Upper lobe of right lung (tissue), 1 donor: Measurements from ENCODE around the gene ABCA3. TPM values are rescaled to one million over a fixed set of nuclear protein-coding genes. Genes with fewer than 3 reads are reported as not detected.

Experiments
- ATAC-seq: fragments of 200-7000 bp; cut with Tn5 transposase; one replicate; pipeline ENCODE4 v1.9.1; 2020; ENCODE audit warnings: mild to moderate bottlenecking, moderate library complexity
- DNase-seq: peaks from one replicate; pipeline ENCODE4 v3.0.0-alpha.2; 2020
- H3K27ac ChIP-seq: fragments of 200-600 bp; one replicate; pipeline ENCODE4 v1.8.0; 2022
- H3K27me3 ChIP-seq: fragments of 200-600 bp; one replicate; pipeline ENCODE4 v1.8.0; 2022; ENCODE audit warnings: mild to moderate bottlenecking
- H3K36me3 ChIP-seq: fragments of 200-600 bp; one replicate; pipeline ENCODE4 v1.8.0; 2022
- H3K4me1 ChIP-seq: fragments of 200-600 bp; one replicate; pipeline ENCODE4 v1.8.0; 2022
- H3K4me3 ChIP-seq: fragments of 200-600 bp; one replicate; pipeline ENCODE4 v1.8.0; 2022; ENCODE audit warnings: mild to moderate bottlenecking
- H3K9me3 ChIP-seq: fragments of 200-600 bp; one replicate; pipeline ENCODE4 v1.8.0; 2022
- intact Hi-C: fragments of 100-400 bp; cut with DNase I; formaldehyde crosslinking; loops from one replicate; pipeline ENCODE4 v1.11.0; 2022
- total RNA-seq: library from RNA; stranded (reverse); fragmentation: NEBNext Ultra II Directional; extraction: Animal tissue kit (Norgen Biotek cat#: 25700); gene quantifications from one replicate; pipeline ENCODE4 v1.2.1, GENCODE V29; 2021
- TF ChIP-seq, protein P1 (sequence below): fragments of 200-600 bp; IDR thresholded peaks from one replicate; pipeline ENCODE4 v1.8.0; 2022; ENCODE audit warnings: antibody characterized with exemption
- donor health status: DM: no; HTN: yes; CAD: no; lungs with severe emphysema.

The ABCA3 gene
- total RNA-seq, 1 donor from 2014 or later = 598 TPM

DNA sequence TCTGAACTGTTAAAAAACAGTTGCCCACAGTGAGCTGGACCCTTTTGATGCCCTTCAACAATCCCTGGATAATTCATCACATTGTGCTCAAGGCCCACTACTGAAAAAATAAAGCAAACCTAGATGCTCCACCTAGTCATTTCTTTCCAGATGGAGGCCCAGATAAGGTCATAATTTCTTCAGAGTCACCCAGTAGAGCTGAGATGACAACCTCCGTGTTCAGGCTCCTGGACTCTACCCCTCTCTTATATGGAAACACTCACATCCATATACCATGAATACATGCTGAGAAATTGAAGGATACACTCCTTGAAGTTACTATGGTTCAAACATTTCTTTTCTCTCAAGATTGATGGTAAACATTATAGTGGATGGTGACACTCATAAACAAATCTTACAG lies 2.7 kb upstream of the ABCA3 start:
- no peak overlapping the region for H3K4me3 ChIP-seq
- ATAC-seq = no peak
- no peaks in the 10 kb centered on the region for H3K36me3 ChIP-seq
- no peak overlapping the region for H3K27ac ChIP-seq
- no peak for DNase-seq
- TF ChIP-seq, protein P1, sequence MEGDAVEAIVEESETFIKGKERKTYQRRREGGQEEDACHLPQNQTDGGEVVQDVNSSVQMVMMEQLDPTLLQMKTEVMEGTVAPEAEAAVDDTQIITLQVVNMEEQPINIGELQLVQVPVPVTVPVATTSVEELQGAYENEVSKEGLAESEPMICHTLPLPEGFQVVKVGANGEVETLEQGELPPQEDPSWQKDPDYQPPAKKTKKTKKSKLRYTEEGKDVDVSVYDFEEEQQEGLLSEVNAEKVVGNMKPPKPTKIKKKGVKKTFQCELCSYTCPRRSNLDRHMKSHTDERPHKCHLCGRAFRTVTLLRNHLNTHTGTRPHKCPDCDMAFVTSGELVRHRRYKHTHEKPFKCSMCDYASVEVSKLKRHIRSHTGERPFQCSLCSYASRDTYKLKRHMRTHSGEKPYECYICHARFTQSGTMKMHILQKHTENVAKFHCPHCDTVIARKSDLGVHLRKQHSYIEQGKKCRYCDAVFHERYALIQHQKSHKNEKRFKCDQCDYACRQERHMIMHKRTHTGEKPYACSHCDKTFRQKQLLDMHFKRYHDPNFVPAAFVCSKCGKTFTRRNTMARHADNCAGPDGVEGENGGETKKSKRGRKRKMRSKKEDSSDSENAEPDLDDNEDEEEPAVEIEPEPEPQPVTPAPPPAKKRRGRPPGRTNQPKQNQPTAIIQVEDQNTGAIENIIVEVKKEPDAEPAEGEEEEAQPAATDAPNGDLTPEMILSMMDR = no peak
- H3K27me3 ChIP-seq = no peaks in the 10 kb centered on the region
- H3K9me3 ChIP-seq = no peaks in the 10 kb centered on the region
- intact Hi-C loops = no loop called here
- H3K4me1 ChIP-seq = peaks cover 10% of the 10 kb centered on the region

DNA sequence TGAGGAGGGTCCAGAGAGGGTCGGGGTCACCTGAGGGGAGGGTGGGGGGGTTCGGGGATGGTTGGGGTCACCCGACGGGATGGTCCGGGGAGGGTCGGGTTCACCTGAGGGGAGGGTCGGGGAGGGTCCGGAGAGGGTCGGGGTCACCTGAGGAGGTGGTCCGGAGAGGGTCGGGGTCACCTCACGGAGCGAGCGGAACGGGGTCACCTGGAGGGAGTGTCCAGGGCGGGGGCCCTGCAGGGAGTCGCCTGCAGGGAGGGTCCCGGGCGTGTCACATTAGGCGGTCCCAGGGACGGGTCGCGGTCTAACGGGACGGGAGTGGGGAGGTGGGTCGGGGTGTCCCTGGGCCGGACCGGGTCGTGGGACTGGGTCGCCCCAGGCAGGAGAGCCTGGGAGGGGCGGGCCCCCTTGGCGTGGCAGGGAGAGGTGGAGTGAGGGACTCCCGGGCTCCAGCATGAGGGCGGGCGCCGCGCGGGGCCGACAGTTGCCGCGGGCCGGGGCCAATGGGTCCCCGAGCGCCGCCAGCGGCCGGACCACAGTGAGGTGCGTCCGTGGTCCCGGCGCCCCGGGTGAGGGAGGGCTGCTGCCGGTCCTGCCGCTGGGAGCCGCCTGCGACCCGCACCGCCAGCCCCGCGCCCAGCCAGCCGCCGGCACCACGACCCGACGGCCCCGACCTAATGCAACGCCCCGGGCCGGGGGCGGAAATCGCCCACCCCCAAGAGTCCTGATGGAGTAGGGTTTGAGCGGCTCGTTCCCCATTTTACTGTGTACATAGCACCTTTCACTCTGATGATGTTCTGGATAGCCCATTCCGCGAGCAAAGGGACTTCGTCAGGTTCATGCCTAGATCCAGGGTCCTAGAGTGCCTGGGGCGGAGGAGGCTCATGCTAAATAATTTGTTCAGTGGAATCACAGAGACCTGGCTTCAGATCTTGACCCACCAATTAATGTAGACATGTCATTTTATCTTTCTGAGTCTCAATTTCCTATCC lies 1.2 kb upstream of the ABCA3 start:
- DNase-seq (peak; percentile 73), ATAC-seq (no peak)
- TF ChIP-seq, protein P1 = no peak
- no peak overlapping the region for H3K4me3 ChIP-seq
- H3K27me3 ChIP-seq = no peaks in the 10 kb centered on the region
- intact Hi-C loops = no loop called here
- H3K27ac ChIP-seq = no peak overlapping the region
- H3K9me3 ChIP-seq = no peaks in the 10 kb centered on the region
- H3K4me1 ChIP-seq = peaks cover 10% of the 10 kb centered on the region
- H3K36me3 ChIP-seq = no peaks in the 10 kb centered on the region

- ATAC-seq (peak; percentile 40), DNase-seq (peak; percentile 89)
- Histone ChIP-seq H3K27me3 (no peaks in the 10 kb centered on the region), H3K27ac (peak overlapping the region; percentile 68), H3K4me1 (peaks cover 10% of the 10 kb centered on the region), H3K4me3 (peak overlapping the region; percentile 75), H3K36me3 (no peaks in the 10 kb centered on the region), H3K9me3 (no peaks in the 10 kb centered on the region)
- TF ChIP-seq, protein P1 = no peak
- intact Hi-C loops = loop anchor here (10.0 kb wide), 1 partner anchor 155 kb away; no protein-coding TSS in a partner anchor
Measured at GRCh38 chr16:2339521-2340484, 725 bp downstream of the ABCA3 start.

DNA sequence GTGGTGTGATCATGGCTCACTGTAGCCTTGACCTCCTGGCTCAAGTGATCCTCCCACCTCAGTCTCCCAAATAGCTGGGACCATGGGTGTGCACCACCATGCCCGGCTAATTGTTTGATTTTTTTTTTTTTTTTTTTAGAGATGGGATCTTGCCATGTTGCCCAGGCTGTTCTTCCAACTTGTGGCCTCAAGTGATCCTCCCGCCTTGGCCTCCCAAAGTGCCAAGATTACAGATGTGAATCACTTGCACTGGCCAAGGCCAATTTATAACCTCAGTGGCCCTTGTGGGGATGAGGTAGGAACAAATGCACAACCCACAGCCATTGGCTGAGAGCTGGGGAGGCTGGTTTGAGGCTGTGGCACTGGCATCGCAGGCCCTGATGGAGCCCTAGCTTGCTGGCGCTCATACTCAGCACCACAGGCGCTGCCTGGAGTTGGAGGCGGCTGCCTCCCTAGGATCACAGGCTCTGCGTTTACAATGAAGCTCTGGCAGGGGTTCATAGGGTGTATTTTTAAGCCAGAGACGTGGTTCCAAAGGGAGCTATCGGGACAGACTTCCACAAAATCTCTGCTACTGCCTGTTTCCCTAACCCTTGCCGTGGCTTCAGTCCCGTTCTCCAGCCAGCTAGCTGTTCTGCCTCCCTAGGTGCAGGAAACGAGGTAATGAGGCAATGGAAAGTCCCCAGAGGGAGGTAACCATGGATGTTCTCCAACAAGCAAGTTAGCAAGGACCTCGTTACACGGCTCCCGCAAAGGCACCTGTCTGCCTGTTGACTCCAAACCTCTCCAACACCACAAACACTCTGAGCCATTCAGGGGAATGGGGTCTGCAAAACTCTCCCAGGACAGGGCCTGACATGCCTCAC lies 2.9 kb downstream of the ABCA3 start:
- Histone ChIP-seq H3K9me3 (no peaks in the 10 kb centered on the region), H3K36me3 (no peaks in the 10 kb centered on the region), H3K4me3 (peak overlapping the region; percentile 75), H3K27me3 (no peaks in the 10 kb centered on the region), H3K27ac (peak overlapping the region; percentile 44), H3K4me1 (peaks cover 10% of the 10 kb centered on the region)
- DNase-seq (no peak), ATAC-seq (no peak)
- intact Hi-C loops = loop anchor here (10.0 kb wide), 1 partner anchor 157 kb away; no protein-coding TSS in a partner anchor
- TF ChIP-seq, protein P1 = no peak
